Epithelial cell of proximal tubule (primary cell): ENCODE measurements around the gene KIAA0930. TPM values are rescaled to one million over a fixed set of nuclear protein-coding genes. Genes with fewer than 3 reads are reported as not detected.

Experiments used
- DNase-seq: peaks from one replicate; pipeline ENCODE4 v3.0.0-alpha.2; 2011; ENCODE audit warnings: low read depth
- H3K4me3 ChIP-seq: 2 replicates; pipeline ENCODE4 v1.5.1; 2011; ENCODE audit warnings: low read depth, mild to moderate bottlenecking, low read length
- total RNA-seq: library from RNA; depleted of rRNA; stranded (reverse); fragments of >200 nt; gene quantifications from 2 replicates; pipeline ENCODE4 v1.2.3, GENCODE V29; 2015
- TF ChIP-seq, protein P1 (sequence below): conservative IDR thresholded peaks from 2 replicates; pipeline ENCODE4 v1.5.1; 2012; ENCODE audit warnings: low read depth, mild to moderate bottlenecking, low read length

The KIAA0930 gene
- total RNA-seq, 1 donor from 2014 or later: 33.2 TPM

DNA sequence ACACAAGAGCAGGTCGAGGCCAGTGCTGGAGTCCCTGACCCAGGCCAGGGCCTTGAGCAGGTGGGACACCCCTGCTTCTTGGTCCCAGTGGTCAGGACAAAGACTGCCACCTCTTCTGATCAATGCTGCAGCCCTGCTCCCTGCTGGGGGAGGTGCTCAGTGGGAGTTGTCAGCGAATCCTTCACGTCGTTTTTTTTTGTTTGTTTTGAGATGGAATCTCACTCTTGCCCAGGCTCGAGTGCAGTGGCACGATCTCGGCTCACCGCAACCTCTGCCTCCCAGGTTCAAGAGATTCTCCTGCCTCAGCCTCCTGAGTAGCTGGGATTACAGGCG is 42.3 kb downstream of the KIAA0930 start:
- H3K4me3 ChIP-seq: no peak overlapping the region
- DNase-seq: no peak
- TF ChIP-seq, protein P1, sequence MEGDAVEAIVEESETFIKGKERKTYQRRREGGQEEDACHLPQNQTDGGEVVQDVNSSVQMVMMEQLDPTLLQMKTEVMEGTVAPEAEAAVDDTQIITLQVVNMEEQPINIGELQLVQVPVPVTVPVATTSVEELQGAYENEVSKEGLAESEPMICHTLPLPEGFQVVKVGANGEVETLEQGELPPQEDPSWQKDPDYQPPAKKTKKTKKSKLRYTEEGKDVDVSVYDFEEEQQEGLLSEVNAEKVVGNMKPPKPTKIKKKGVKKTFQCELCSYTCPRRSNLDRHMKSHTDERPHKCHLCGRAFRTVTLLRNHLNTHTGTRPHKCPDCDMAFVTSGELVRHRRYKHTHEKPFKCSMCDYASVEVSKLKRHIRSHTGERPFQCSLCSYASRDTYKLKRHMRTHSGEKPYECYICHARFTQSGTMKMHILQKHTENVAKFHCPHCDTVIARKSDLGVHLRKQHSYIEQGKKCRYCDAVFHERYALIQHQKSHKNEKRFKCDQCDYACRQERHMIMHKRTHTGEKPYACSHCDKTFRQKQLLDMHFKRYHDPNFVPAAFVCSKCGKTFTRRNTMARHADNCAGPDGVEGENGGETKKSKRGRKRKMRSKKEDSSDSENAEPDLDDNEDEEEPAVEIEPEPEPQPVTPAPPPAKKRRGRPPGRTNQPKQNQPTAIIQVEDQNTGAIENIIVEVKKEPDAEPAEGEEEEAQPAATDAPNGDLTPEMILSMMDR: no peak

DNA sequence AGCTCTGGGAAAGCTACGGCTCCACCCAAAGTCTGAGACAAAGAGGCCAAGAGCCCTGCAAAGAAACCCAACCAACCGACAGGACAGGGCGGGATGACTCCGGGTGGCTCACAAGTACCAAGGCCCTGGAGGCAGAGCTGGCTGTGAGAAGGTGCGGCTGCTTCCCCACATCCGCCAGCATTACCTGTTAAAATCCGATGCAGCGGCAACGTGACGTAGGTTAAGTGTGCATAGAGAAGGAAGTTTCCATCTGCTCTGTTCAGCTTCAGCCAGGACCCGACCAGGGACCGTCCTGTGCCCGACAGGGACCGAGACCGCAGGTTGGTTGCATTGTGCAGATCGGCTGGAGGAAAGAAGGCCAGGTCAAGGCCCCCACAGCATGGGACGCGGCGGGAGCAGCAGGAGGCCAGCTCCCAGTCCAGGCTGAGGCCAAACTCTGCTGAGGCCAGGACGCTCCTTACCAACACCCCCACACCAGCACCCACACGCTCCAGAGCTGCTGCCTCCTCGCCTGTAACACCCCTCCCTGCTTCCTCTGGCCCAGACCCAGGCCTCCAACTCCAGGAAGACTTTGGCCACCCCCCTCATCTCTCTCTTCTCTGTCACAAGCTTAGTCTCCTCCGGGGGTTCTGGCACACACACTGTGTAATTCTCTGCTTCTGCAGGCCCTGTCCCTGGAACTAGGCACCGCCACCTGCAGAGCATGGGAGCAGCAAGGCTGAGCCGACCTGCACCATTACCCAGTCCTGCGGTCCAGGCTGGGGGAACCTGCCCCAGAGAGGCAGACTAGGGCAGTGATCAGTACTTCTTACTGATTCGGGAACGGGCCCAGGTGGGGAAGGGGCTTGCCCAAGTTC is 42.9 kb downstream of the KIAA0930 start:
- TF ChIP-seq, protein P1: no peak
- H3K4me3 ChIP-seq: no peak overlapping the region
- DNase-seq: no peak

DNA sequence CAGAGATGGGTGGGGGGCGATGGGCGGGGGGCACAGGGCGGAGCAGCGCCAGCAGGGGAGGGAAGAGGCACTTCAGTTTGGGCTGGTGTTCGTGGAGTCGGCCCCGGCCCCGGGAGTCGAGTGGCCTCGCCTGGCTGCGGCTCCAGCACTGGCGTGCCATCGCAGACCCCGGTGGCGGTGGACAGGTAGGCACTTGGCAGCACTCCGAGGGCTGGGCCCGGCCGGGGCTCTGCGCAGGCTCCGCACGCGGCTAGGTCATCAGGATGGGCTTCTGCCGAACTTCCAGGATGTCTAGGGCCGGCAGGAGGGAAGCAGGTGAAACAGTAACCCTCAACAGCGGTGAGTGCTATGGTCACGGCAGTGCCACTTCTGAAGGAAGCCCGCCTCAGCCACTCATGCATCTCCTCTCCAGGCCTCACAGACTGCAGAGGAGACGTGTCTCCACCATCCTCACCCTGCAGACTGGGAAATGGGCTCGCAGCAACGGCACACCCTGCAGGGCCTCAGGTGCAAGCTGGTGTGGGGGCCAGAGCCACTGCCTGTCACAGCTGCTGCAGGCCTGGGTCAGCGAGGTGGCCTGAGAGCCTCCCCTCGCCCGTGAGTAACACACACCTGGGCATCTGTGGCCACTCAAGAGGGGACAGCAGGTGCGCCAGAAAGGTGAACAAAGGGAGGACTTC is 43.6 kb downstream of the KIAA0930 start:
- H3K4me3 ChIP-seq: no peak overlapping the region
- TF ChIP-seq, protein P1: no peak
- DNase-seq: no peak

DNA sequence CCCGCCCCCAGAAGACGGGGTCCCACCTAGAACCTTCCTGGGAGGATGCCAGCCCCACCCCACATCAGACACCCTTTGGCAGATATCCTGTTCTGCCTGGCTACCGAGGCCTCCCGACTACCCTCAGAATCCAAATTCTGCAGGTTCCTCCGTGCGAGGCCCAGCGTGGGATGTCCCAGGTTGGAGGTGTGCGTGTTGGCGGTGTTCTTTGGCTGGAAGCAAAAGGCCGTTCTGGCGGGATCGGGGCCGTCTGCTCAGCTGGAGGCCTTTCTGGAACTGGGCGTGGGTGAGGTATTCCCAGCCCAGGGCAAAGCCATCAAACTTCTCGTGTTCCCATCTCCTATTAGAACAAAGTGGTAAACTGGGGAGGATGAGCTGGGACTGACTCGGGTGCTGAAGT is 44.4 kb downstream of the KIAA0930 start:
- TF ChIP-seq, protein P1: no peak
- no peak overlapping the region for H3K4me3 ChIP-seq
- no peak for DNase-seq

DNA sequence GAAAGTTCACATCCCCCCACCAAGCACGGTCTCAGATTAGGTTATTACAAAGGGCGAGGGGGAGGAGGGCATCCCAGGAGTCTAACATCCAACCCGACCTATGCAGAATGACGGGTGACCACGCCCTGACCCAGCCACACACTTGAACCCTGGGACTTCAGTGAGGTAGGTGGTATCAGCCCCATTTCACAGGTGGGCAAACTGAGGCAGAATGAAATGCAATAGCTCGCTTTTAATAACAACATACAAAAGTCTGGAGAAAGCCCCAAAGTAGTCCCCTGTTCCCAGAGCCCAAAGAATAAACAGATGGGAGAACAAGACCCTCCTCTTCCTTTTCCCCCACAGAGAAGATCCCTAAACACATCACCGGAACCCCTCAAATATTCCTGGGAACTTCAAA is 45.1 kb downstream of the KIAA0930 start:
- TF ChIP-seq, protein P1: no peak
- no peak overlapping the region for H3K4me3 ChIP-seq
- DNase-seq: no peak

DNA sequence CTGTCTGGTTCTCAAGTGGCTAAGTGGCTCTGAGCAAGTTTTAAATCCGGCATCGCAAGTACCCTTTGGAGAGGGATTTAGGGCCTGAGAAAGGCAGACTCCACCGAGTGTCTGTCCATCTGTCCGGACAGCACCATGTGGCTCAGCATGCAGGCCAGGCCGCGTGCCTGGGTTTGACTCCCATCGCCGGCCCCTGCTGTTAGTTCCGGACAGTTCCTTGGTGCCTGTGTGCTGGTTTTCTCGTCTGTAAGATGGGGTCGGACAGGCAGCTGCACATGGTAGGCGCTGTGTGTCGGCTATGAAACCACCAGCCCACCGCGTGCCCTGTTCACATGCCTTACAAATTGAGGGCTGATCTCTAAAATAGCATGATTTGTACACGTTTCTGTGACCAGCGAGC is 46.0 kb downstream of the KIAA0930 start:
- H3K4me3 ChIP-seq: no peak overlapping the region
- DNase-seq: no peak
- TF ChIP-seq, protein P1: no peak
